Measurements from ENCODE around the gene PSMD5. TPM values are rescaled to one million over a fixed set of nuclear protein-coding genes. Genes with fewer than 3 reads are reported as not detected.

The PSMD5 gene
- total RNA-seq, 4 donors from 2014 or later: 23.8 to 46.2 (median 30.9) TPM

- Histone ChIP-seq H3K9me3 (no peaks in the 10 kb centered on the region), H3K4me1 (no peaks in the 10 kb centered on the region), H3K27me3 (no peaks in the 10 kb centered on the region), H3K4me3 (no peak overlapping the region), H3K36me3 (peaks cover 0 to 79% (median 0%) of the 10 kb centered on the region in 3 donors), H3K27ac (no peak overlapping the region)
- no peak for DNase-seq
- TF ChIP-seq POLR2A (IDR thresholded peaks at IDR 0.05) (no peak), CTCF (IDR thresholded peaks at IDR 0.05) (no peak)
Measured at GRCh38 chr9:120775859-120776258, 66.9 kb downstream of the PSMD5 start.

- peaks cover 0 to 81% (median 0%) of the 10 kb centered on the region in 3 donors for H3K36me3 ChIP-seq
- TF ChIP-seq POLR2A (IDR thresholded peaks at IDR 0.05) (no peak), CTCF (IDR thresholded peaks at IDR 0.05) (no peak)
- no peak overlapping the region for H3K4me3 ChIP-seq
- no peaks in the 10 kb centered on the region for H3K4me1 ChIP-seq
- H3K27me3 ChIP-seq: no peaks in the 10 kb centered on the region
- H3K27ac ChIP-seq: no peak overlapping the region
- DNase-seq: no peak
- H3K9me3 ChIP-seq: no peaks in the 10 kb centered on the region
Measured at GRCh38 chr9:120774719-120775118, 68.0 kb downstream of the PSMD5 start.

- peak overlapping the region in 1 of 4 donors; percentile 53 for H3K27ac ChIP-seq
- H3K4me3 ChIP-seq: no peak overlapping the region
- H3K27me3 ChIP-seq: no peaks in the 10 kb centered on the region
- TF ChIP-seq CTCF (IDR thresholded peaks at IDR 0.05) (no peak), POLR2A (IDR thresholded peaks at IDR 0.05) (no peak)
- no peak for DNase-seq
- H3K36me3 ChIP-seq: peaks cover 0 to 85% (median 0%) of the 10 kb centered on the region in 3 donors
- H3K9me3 ChIP-seq: no peaks in the 10 kb centered on the region
- H3K4me1 ChIP-seq: no peaks in the 10 kb centered on the region
Measured at GRCh38 chr9:120773256-120773655, 69.5 kb downstream of the PSMD5 start.

- no peak overlapping the region for H3K27ac ChIP-seq
- no peaks in the 10 kb centered on the region for H3K27me3 ChIP-seq
- no peak overlapping the region for H3K4me3 ChIP-seq
- peaks cover 0 to 69% (median 0%) of the 10 kb centered on the region in 3 donors for H3K36me3 ChIP-seq
- DNase-seq: no peak
- peaks cover 0 to 7% (median 2%) of the 10 kb centered on the region in 4 donors for H3K4me1 ChIP-seq
- TF ChIP-seq CTCF (IDR thresholded peaks at IDR 0.05) (no peak), POLR2A (IDR thresholded peaks at IDR 0.05) (no peak)
- no peaks in the 10 kb centered on the region for H3K9me3 ChIP-seq
Measured at GRCh38 chr9:120770931-120771330, 71.8 kb downstream of the PSMD5 start.

GRCh38 chr9:120768886-120769285, 73.8 kb downstream of the PSMD5 start:
- peaks cover 0 to 7% (median 2%) of the 10 kb centered on the region in 4 donors for H3K4me1 ChIP-seq
- no peak for DNase-seq
- H3K36me3 ChIP-seq: peaks cover 0 to 65% (median 0%) of the 10 kb centered on the region in 3 donors
- TF ChIP-seq POLR2A (IDR thresholded peaks at IDR 0.05): no peak
- no peak for TF ChIP-seq CTCF (IDR thresholded peaks at IDR 0.05)
- H3K27ac ChIP-seq: no peak overlapping the region
- H3K9me3 ChIP-seq: no peaks in the 10 kb centered on the region
- no peaks in the 10 kb centered on the region for H3K27me3 ChIP-seq
- no peak overlapping the region for H3K4me3 ChIP-seq

DNA sequence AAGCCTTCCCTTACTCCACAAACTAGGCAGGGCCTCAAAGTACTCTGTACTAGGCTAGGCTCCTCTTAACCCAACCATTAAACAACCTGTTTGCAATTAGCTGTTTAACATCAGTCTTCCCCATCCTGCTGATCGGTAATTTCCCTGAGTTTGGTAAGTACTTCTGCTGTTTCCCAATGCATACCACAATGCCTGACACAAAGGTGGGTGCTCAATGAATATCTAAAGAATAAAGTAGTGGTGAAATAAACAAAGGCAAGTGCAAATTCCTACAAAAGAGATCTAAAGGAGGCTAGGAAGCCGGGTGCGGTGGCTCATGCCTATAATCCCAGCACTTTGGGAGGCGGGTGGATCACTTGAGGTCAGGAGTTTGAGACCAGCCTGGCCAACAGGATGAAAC, 74.5 kb downstream of the PSMD5 start:
- TF ChIP-seq CTCF (IDR thresholded peaks at IDR 0.05) (no peak), POLR2A (IDR thresholded peaks at IDR 0.05) (no peak)
- no peaks in the 10 kb centered on the region for H3K9me3 ChIP-seq
- H3K27ac ChIP-seq: no peak overlapping the region

More for the DNA sequence above, 74.5 kb downstream of the PSMD5 start:
- H3K36me3 ChIP-seq: peaks cover 0 to 65% (median 0%) of the 10 kb centered on the region in 3 donors
- H3K4me1 ChIP-seq: peaks cover 0 to 7% (median 2%) of the 10 kb centered on the region in 4 donors
- no peaks in the 10 kb centered on the region for H3K27me3 ChIP-seq
- no peak for DNase-seq
- no peak overlapping the region for H3K4me3 ChIP-seq

Measured in Peyer's patch (tissue), 4 donors.